ENCODE data around the gene NECTIN4.

NECTIN4 gene

DNA sequence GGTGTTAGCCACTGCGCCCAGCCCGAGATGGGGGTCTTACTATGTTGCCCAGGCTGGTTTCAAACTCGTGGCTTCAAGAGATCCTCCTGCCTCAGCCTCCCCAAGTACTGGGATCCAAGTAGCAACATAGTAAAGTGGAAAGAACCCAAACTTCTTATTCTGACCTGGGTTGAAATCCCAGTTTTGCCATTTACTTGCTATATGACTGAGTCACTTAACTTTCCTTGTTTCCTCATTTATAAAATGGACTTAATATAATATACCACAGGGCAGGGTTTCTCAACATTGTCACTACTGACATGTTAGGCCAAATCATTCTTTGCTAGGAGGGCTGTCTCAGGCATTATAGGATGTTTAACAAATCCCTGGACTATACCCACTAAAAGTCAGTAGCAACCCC, 21.8 kb upstream of the NECTIN4 start:
- DNase-seq, result no peak

- DNase-seq, result no peak
Measured at GRCh38 chr1:161106431-161106830, 17.1 kb upstream of the NECTIN4 start.

GRCh38 chr1:161100556-161100955, 11.2 kb upstream of the NECTIN4 start:
- DNase-seq, result no peak

DNA sequence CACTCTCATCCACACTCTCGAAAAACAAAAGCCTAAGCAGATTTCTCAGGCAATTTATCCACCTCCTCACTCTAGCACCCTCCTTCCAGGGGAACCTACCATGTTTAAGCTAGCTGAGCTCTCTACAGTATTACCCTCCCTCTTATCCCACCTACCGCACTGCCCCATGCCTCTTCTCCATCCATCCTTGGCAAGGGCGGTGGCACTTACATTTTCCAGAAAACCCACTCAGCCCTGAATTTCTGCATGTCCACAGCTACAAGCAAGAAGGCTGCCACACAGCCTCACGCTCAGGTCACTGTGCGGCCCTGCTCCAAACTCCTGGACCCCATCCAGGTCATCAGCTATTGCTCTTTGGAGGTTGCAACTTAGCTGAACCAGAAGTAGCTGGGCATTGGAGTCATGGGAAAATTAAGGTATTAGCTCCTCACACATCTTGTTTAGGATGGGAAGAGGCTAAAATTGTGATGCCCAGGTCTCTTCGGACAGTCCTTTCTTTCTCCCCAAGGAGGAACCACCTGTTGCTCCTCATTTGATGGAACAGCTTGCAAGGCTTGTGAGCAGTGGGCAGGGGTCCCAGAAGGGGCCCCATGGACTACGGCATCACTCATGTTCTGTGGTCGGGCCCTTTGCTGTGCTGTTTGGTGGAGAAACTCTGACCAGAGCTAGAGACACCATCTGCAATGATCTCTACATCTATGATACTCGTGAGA, 9.9 kb upstream of the NECTIN4 start:
- DNase-seq, result no peak

DNA sequence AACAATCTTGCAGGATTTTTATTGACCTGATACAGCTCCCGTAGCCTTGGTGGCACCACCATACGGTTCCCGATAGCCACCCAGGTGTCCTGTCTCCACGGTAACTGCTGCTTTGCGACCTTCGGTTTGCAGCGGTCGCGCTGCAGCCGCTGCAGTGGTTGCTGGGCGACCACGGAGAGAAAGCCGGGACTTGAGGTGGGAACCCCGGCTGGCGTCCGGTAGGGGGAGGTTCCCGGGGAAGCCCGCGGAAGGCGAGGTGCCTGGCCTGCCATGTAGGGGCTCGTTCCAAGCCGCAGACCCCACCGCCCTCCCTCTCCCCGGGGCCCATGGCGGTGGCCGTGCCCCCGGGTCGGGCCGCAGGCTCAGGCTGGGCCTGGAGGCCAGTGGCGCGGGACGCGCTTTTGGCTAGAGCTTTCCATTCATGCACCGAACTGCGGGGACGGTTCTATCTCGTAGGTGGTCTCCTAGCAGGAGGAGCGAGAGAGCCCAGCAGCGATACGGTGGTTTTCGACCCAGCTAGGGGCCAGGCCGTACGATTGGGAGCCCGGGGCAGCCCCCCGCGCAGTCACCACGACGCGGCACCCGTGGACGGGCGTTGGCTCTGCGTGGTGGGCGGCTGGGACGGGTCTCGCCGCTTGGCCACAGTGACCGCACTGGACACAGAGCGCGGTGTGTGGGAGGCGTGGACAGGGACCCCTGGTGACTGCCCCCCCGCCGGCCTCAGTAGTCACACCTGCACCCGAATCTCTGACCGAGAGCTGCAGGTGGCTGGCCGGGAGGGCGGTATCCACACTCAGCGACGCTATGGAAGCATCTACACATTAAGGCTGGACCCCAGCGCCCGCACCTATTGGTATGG, 9.1 kb upstream of the NECTIN4 start, which contains the start of gene KLHDC9:
Gene KLHDC9, plus strand, starts transcription at position 152 of the 859 bp plus-strand sequence. Its CDS starts 175 bp downstream, at position 327.
- peak; percentile 82 for DNase-seq

GRCh38 chr1:161096530-161096929, 7.2 kb upstream of the NECTIN4 start:
- DNase-seq, result peak; percentile 71

DNA sequence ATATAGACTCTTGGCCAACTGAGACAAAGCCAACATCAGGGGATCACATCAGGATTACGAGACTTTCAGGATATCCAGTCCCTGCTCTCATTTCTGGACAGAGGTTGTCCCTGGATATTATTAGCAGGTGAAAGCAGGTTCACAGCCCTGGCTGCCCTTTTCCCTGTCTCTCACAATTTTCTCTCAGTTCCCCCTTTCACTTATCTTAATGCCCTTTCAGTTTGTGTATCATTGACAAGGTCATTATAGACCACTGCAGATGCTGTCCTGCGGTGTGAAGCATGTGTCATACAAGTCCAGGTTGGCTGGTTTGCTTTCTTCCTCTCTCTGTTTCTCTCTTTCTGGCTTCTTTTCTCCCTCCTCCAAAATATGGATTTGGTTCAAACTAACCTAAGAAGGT, 6.7 kb upstream of the NECTIN4 start:
- no peak for DNase-seq

GRCh38 chr1:161095230-161095629, 5.9 kb upstream of the NECTIN4 start:
- no peak for DNase-seq

DNA sequence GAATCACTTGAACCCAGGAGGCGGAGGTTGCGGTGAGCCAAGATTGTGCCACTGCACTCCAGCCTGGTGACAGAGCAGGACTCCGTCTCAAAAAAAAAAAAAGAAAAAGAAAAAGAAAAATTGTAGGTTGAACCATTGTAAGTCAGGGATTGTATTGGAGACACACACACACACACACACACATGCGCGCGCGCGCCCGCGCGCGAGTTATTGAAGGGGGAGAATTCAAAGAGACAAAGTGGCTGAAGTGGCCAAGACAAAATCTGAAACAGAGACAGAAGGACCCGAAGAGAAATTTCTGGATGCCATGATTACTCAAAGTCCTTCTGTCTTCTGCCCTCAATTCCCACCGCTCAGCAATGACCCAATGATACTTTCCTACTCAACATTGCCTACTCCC, 5.1 kb upstream of the NECTIN4 start:
- no peak for DNase-seq

DNA sequence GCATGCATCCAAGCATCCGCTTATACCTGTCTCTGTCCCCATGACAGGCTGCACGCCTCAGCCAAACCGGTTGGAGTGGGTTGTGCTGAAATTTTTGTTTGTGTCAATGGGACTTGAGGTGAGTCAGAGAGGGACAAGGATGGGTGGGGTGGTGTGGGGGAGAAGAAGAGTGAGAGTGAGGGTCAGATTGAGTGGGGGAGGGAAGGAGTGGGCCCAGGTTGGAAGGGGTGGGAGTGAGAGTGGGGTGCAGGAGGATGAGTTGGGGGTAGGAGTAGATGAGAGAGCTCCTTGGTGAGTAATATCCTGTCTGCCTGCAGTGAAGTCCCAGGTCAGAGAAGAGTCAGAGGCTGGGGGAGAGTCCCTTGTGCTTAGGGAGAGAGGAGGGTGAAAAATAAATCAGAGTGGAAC, 3.3 kb upstream of the NECTIN4 start:
- no peak for DNase-seq

GRCh38 chr1:161091796-161092507, 2.6 kb upstream of the NECTIN4 start:
- DNase-seq, result no peak

GRCh38 chr1:161091093-161091492, 1.7 kb upstream of the NECTIN4 start:
- DNase-seq, result no peak

GRCh38 chr1:161090617-161091016, 1.3 kb upstream of the NECTIN4 start:
- DNase-seq, result no peak

DNA sequence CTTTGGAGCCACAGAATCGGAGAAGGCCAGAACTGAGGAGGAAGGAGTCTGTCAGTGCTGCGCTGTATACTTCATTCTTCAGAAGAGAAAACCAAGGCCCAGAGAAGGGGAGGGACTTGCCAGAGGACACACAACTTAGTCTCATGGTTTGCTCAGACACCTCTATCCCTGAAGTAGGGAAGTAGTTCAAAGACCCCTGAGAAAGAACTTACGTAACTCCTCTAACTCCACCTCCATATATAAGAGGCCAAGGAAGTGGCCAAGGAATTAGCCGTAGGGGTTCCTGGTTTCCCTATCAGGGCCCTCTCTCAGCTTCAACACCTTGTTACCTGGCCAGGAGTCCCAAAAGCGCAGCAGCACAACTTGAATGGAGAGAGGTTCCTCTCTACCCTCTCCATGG, 580 bp upstream of the NECTIN4 start:
- DNase-seq, result no peak

- DNase-seq, result no peak
Measured at GRCh38 chr1:161088587-161089110, 709 bp downstream of the NECTIN4 start.

- no peak for DNase-seq
Measured at GRCh38 chr1:161086457-161086856, 2.9 kb downstream of the NECTIN4 start.

DNA sequence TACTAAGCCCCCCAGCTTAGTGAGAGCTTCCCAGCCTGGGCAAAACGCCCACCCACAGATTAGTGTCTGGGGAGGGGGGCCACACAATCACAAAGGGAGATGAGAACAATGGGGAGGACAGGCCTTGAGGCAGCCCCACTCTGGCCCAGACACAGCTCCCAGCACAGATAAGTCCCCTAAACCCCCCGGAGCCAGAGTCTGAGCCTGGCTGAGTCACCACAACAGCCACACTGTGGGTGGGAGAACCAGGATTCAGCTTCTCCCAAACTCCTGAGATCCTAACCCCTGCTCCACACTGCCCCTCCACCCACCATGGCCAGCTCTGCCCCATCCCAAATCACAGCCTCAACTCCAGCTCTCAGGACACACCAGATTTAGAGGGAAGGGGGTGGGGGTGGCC, 4.2 kb downstream of the NECTIN4 start:
- no peak for DNase-seq

DNA sequence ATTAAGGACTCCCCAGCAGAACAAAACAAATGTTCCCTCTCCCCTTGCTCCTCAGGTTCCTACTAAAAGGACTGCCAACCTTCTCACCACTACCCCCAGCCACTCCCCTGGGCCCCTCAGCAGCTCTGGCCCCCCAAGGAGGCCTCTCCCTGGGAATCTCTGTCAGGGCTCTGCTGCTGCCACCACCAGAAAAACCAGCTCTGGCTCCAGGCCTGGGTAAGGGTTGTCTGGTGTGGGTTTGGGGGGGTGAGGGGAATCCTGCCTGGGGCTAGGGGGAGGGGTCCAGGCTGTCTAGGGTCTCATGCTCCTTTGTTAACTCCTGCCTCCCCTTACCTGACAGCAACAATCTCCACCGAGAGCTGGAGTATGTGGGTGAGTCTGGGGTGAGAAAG, 4.8 kb downstream of the NECTIN4 start:
- no peak for DNase-seq

GRCh38 chr1:161083748-161084596, 5.4 kb downstream of the NECTIN4 start:
- no peak for DNase-seq

- DNase-seq, result peak; percentile 43
Measured at GRCh38 chr1:161082996-161083747, 6.2 kb downstream of the NECTIN4 start.

DNA sequence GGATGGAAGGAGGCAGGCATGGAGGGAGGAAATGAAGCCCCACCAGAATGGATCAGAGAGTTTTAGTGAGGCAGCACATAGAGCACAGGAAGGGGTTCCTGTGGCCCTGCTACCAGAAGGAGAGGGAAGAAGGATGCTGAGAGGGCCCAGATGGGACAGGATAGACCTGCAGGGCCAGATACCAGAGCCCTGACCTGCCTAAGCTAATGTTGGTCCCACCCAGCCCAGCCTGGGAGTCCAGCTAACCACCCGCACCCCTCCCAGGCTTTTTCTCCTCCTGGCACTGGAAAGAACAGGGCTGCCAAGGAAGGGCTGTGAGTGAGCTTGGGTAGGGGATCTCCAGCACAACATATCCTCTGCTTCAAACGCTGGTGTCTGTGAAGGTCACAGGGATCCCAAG, 6.9 kb downstream of the NECTIN4 start:
- no peak for DNase-seq

- DNase-seq, result no peak
Measured at GRCh38 chr1:161081519-161081918, 7.8 kb downstream of the NECTIN4 start.
